ENCODE data around the gene KATNB1.

Gene KATNB1

GRCh38 chr16:57735755-57736418 is at the start of gene KATNB1:
Gene KATNB1 (plus strand): TSS chr16:57735770. CDS start chr16:57737244, 1,474 bp downstream.
- DNase-seq (ENCODE audit: low read depth, low spot score), result no peak

GRCh38 chr16:57686577-57686976 is 49.0 kb upstream of the KATNB1 start:
- no peak for DNase-seq (ENCODE audit: low read depth, low spot score)

- no peak for DNase-seq (ENCODE audit: low read depth, low spot score)
Observed at GRCh38 chr16:57687363-57687929, 48.1 kb upstream of the KATNB1 start.

GRCh38 chr16:57688487-57688986 is 47.0 kb upstream of the KATNB1 start:
- no peak for DNase-seq (ENCODE audit: low read depth, low spot score)

- no peak for DNase-seq (ENCODE audit: low read depth, low spot score)
Observed at GRCh38 chr16:57688987-57689761, 46.4 kb upstream of the KATNB1 start.

GRCh38 chr16:57689762-57690558 is 45.6 kb upstream of the KATNB1 start:
- no peak for DNase-seq (ENCODE audit: low read depth, low spot score)

- no peak for DNase-seq (ENCODE audit: low read depth, low spot score)
Observed at GRCh38 chr16:57690782-57691471, 44.6 kb upstream of the KATNB1 start.

GRCh38 chr16:57692636-57693035 is 42.9 kb upstream of the KATNB1 start:
- DNase-seq (ENCODE audit: low read depth, low spot score), result no peak

GRCh38 chr16:57693550-57693949 is 42.0 kb upstream of the KATNB1 start:
- DNase-seq (ENCODE audit: low read depth, low spot score), result no peak

- no peak for DNase-seq (ENCODE audit: low read depth, low spot score)
Observed at GRCh38 chr16:57694231-57694724, 41.3 kb upstream of the KATNB1 start.

GRCh38 chr16:57694725-57695679 is 40.6 kb upstream of the KATNB1 start, which contains the start of gene DRC7:
Gene DRC7 (plus strand): TSS chr16:57694806. CDS start chr16:57697950, 3,144 bp downstream.
- DNase-seq (ENCODE audit: low read depth, low spot score), result no peak

- DNase-seq (ENCODE audit: low read depth, low spot score), result no peak
Observed at GRCh38 chr16:57695680-57696069, 39.9 kb upstream of the KATNB1 start.

- DNase-seq (ENCODE audit: low read depth, low spot score), result no peak
Observed at GRCh38 chr16:57696240-57696639, 39.3 kb upstream of the KATNB1 start.

- no peak for DNase-seq (ENCODE audit: low read depth, low spot score)
Observed at GRCh38 chr16:57697896-57698537, 37.6 kb upstream of the KATNB1 start.

GRCh38 chr16:57698812-57699405 is 36.7 kb upstream of the KATNB1 start:
- no peak for DNase-seq (ENCODE audit: low read depth, low spot score)

GRCh38 chr16:57699481-57699880 is 36.1 kb upstream of the KATNB1 start:
- DNase-seq (ENCODE audit: low read depth, low spot score), result no peak

GRCh38 chr16:57699899-57700298 is 35.7 kb upstream of the KATNB1 start:
- no peak for DNase-seq (ENCODE audit: low read depth, low spot score)

GRCh38 chr16:57700781-57701551 is 34.6 kb upstream of the KATNB1 start:
- no peak for DNase-seq (ENCODE audit: low read depth, low spot score)

Data from activated CD4-positive, CD25-positive, alpha-beta regulatory T cell treated with anti-CD3 and anti-CD28 coated beads, Interleukin-2, amount 50 U/mL, for 16 hours (primary cell).